MM.1S (cell line): ENCODE data around the gene CHAMP1.

ENCODE experiments used
- EZH2 ChIP-seq: fragments of 300-600 bp; sonication (generic); optimal IDR thresholded peaks from 2 replicates; pipeline ENCODE3; 2017; ENCODE audit warnings: low read depth, mild to moderate bottlenecking, antibody characterized with exemption, low read length, mixed read lengths
- EZH2phosphoT487 ChIP-seq: fragments of 300-600 bp; sonication (generic); IDR thresholded peaks from 2 replicates; pipeline ENCODE4 v1.6.1; 2018; ENCODE audit warnings: antibody characterized with exemption, low read length
- TF ChIP-seq, protein P1 (sequence below): fragments of 300-600 bp; sonication (generic); IDR thresholded peaks from 2 replicates; pipeline ENCODE4 v1.5.1; 2016; ENCODE audit warnings: antibody characterized with exemption, low read length, mixed read lengths

DNA sequence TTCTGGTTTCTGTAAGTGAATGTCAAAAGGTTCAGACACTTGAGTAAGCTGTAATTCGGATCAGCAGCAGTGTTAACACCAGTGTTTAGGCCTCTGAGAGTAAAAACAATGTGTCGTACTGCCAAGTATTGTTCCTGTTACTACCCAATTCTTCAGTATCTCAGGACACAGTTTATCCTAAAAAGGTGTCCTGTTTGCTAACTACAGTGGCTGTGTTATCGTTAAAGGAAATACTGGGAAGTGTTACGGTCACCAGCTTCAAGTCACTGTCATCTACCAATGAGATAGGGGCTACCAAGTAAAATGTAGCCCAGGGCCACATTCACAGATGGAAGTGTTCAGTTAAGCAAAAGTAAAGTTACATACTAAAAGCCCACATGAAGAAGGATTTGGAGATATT lies 35.2 kb upstream of the CHAMP1 start:
- TF ChIP-seq, protein P1, sequence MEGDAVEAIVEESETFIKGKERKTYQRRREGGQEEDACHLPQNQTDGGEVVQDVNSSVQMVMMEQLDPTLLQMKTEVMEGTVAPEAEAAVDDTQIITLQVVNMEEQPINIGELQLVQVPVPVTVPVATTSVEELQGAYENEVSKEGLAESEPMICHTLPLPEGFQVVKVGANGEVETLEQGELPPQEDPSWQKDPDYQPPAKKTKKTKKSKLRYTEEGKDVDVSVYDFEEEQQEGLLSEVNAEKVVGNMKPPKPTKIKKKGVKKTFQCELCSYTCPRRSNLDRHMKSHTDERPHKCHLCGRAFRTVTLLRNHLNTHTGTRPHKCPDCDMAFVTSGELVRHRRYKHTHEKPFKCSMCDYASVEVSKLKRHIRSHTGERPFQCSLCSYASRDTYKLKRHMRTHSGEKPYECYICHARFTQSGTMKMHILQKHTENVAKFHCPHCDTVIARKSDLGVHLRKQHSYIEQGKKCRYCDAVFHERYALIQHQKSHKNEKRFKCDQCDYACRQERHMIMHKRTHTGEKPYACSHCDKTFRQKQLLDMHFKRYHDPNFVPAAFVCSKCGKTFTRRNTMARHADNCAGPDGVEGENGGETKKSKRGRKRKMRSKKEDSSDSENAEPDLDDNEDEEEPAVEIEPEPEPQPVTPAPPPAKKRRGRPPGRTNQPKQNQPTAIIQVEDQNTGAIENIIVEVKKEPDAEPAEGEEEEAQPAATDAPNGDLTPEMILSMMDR: no peak
- TF ChIP-seq EZH2: no peak
- TF ChIP-seq EZH2phosphoT487: no peak
